Activated B cell treated with CpG ODN at 0.5 μM for 24 hours (primary cell): ENCODE results near the gene TNNC1. TPM values are rescaled to one million over a fixed set of nuclear protein-coding genes. Genes with fewer than 3 reads are reported as not detected.

ENCODE experiments used
- ATAC-seq: fragments of 200-7000 bp; cut with Tn5 transposase; one replicate; pipeline ENCODE4 v1.10.0; 2021; ENCODE audit warnings: low read depth, mild to moderate bottlenecking, moderate library complexity
- CTCF ChIA-PET: fragments of 350-600 bp; sonication (Branson Sonifier 250); formaldehyde crosslinking; loops from one replicate; lab custom pipeline; 2021; ENCODE audit warnings: antibody characterized with exemption; lab: Charles Lee
- POLR2A ChIA-PET: fragments of 350-600 bp; sonication (Branson Sonifier 250); formaldehyde crosslinking; loops from one replicate; lab custom pipeline; 2021; ENCODE audit warnings: antibody characterized with exemption; lab: Charles Lee
- DNase-seq: peaks from one replicate; pipeline ENCODE4 v3.0.0; 2022
- H3K27ac Mint-ChIP-seq: one replicate; pipeline ENCODE4 v1.8.0; 2020; ENCODE audit warnings: mixed read lengths
- H3K27me3 Mint-ChIP-seq: one replicate; pipeline ENCODE4 v1.8.0; 2021; ENCODE audit warnings: mixed read lengths
- H3K36me3 Mint-ChIP-seq: one replicate; pipeline ENCODE4 v1.8.0; 2021; ENCODE audit warnings: low read depth, mixed read lengths
- H3K4me1 Mint-ChIP-seq: one replicate; pipeline ENCODE4 v1.8.0; 2021; ENCODE audit warnings: mixed read lengths
- H3K4me3 Mint-ChIP-seq: one replicate; pipeline ENCODE4 v1.8.0; 2020; ENCODE audit warnings: mild to moderate bottlenecking, mixed read lengths
- H3K9me3 Mint-ChIP-seq: one replicate; pipeline ENCODE4 v1.8.0; 2020; ENCODE audit warnings: mixed read lengths
- CTCF ChIP-seq: fragments of 200-600 bp; IDR thresholded peaks from one replicate; pipeline ENCODE4 v1.8.0; 2022; ENCODE audit warnings: antibody characterized with exemption, mild to moderate bottlenecking
- intact Hi-C: fragments of 100-400 bp; cut with micrococcal nuclease; formaldehyde crosslinking; loops from one replicate; pipeline ENCODE4 v1.15.1; 2024
- total RNA-seq: library from RNA; stranded (reverse); gene quantifications from 2 replicates; pipeline ENCODE4 v1.2.3, GENCODE V29; 2022

Gene TNNC1
- total RNA-seq, 1 donor from 2014 or later = not detected

DNA sequence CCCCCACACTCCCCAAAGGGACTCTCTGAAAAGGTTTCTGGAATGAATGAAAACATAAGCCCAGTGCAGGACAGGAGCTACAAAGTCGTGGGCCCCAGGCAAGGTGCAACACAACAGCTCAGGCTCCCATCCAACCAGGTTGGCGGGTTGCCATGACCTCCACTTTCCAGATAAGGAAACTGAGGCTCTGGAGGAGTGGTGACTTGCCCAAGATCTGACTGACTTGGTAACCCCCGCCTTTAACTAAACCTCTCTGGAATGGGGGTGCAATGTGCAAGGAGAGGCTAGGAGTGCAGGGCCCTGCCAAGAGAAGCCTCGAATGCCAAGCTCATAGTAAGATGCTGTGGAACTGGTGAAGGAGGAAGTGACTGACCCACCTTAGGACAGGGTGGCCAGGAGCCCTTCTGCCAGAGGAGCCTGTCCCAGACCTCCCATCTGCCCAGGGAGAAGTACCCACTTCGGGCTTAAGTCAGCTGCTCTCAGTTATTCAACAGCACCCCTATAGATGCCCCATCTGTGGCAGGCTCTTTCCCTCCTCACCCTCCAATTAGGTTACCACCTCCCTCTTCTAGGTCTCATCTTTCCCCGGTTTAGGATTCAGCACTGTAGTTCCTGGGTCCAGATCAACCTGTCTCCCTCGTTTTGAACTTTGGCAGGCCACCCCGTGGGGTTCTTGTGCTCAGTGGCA, 553 bp upstream of the TNNC1 start:
- peaks cover 40% of the 10 kb centered on the region for H3K4me1 Mint-ChIP-seq
- no peak for DNase-seq
- ATAC-seq = no peak
- intact Hi-C loops = no loop called here
- H3K9me3 Mint-ChIP-seq = no peaks in the 10 kb centered on the region
- ChIA-PET CTCF (no interaction called here), POLR2A (interaction anchor here (0.5 to 0.9 kb wide), 3 partner anchors 48 to 458 kb away, joined by 3 to 8 read pairs (median 5); no protein-coding TSS in a partner anchor)
- TF ChIP-seq CTCF = no peak
- H3K27ac Mint-ChIP-seq = peak overlapping the region; percentile 89
- peaks cover 27% of the 10 kb centered on the region for H3K36me3 Mint-ChIP-seq
- H3K4me3 Mint-ChIP-seq = peak overlapping the region; percentile 91
- H3K27me3 Mint-ChIP-seq = no peaks in the 10 kb centered on the region

- POLR2A ChIA-PET = no interaction called here
Observed at GRCh38 chr3:52452570-52453221, 1.1 kb downstream of the TNNC1 start.

GRCh38 chr3:52452126-52452525, 1.7 kb downstream of the TNNC1 start:
- intact Hi-C loops = no loop called here
- Mint-ChIP-seq H3K27me3 (no peaks in the 10 kb centered on the region), H3K27ac (no peak overlapping the region), H3K9me3 (no peaks in the 10 kb centered on the region), H3K4me3 (no peak overlapping the region), H3K36me3 (peaks cover 6% of the 10 kb centered on the region), H3K4me1 (peaks cover 26% of the 10 kb centered on the region)
- ChIA-PET CTCF (no interaction called here), POLR2A (interaction anchor here (0.5 kb wide), 1 partner anchor 93 kb away, joined by 3 read pairs; no protein-coding TSS in a partner anchor)
- no peak for ATAC-seq
- no peak for TF ChIP-seq CTCF
- DNase-seq = no peak

More at GRCh38 chr3:52452570-52453221, 1.1 kb downstream of the TNNC1 start:
- Mint-ChIP-seq H3K4me1 (peaks cover 31% of the 10 kb centered on the region), H3K27ac (no peak overlapping the region), H3K27me3 (no peaks in the 10 kb centered on the region), H3K36me3 (peaks cover 11% of the 10 kb centered on the region), H3K4me3 (no peak overlapping the region), H3K9me3 (no peaks in the 10 kb centered on the region)
- ATAC-seq = no peak
- CTCF ChIA-PET = no interaction called here
- DNase-seq = no peak
- no peak for TF ChIP-seq CTCF
- intact Hi-C loops = no loop called here

DNA sequence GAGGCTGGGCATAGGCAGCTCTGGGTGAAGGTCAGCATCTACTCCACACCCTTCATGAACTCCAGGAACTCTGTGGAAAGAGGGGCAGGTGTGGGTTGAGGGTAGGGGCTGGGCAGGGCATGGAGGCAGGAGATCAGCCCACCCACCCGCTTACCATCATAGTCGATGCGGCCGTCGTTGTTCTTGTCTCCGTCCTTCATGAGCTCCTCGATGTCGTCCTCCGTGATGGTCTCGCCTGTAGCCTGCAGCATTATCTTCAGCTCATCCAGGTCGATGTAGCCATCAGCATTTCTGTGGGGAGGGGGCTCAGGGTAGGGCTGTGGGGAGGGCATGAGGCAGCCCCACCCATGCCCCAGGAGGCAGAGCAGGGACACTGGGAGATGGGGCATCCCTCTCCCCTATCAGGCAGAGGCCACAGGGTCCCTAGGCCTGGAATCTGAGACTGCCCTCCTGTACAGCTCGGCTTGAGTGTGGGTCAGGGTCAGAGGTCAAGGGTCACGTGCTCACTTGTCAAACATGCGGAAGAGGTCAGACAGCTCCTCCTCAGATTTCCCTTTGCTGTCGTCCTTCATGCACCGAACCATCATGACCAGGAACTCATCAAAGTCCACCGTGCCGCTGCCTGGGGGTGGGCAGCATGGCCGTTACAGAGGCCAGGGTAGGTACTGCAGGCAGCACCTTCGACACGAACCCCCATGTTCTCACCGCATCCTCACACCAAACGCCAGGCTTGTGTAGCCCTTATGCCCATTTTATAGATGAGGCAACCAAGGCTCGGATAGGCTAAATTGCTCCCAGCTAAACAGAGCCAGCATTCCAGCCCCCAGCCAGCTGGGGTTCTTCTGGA, 2.4 kb downstream of the TNNC1 start:
- Mint-ChIP-seq H3K27ac (no peak overlapping the region), H3K36me3 (peaks cover 4% of the 10 kb centered on the region), H3K9me3 (no peaks in the 10 kb centered on the region), H3K4me1 (peaks cover 23% of the 10 kb centered on the region), H3K27me3 (no peaks in the 10 kb centered on the region), H3K4me3 (no peak overlapping the region)
- no peak for TF ChIP-seq CTCF
- no peak for DNase-seq
- intact Hi-C loops = no loop called here
- ATAC-seq = no peak
- POLR2A ChIA-PET = interaction anchor here (0.5 kb wide), 1 partner anchor 94 kb away, joined by 3 read pairs; no protein-coding TSS in a partner anchor
- CTCF ChIA-PET = no interaction called here
